Lower leg skin (tissue), 4 donors: ENCODE measurements around the gene OR2B6. TPM values are rescaled to one million over a fixed set of nuclear protein-coding genes. Genes with fewer than 3 reads are reported as not detected.
"Not testable (repeated sequence)": the region's sequence is repeated elsewhere in the genome, so short reads cannot be mapped to it uniquely, and the experiment has no call there.

Experiments
- DNase-seq, 2 donors: peaks; one replicate each; pipeline ENCODE4 v3.0.0-alpha.2; 2019; ENCODE audit warnings: low spot score in 2 of 2
- H3K4me3 ChIP-seq: fragments of 200-600 bp; sonication (generic); 2 replicates; pipeline ENCODE4 v1.5.1; 2017; ENCODE audit warnings: mild to moderate bottlenecking, low read depth; ENCODE audit not compliant: poor library complexity, severe bottlenecking
- POLR2A ChIP-seq, 2 donors: fragments of 450-650 bp; IDR thresholded peaks; one replicate each; pipeline ENCODE4 v1.6.1; 2016 to 2017; ENCODE audit warnings: antibody characterized with exemption in 2 of 2, mild to moderate bottlenecking in 1 of 2, moderate library complexity in 1 of 2
- WGBS, 2 donors: methylation state at CpG; one replicate each; pipeline ENCODE4 v1.1.5; 2018; 5-methylcytosine and 5-hydroxymethylcytosine counted together
- intact Hi-C: fragments of 100-400 bp; cut with DNase I; formaldehyde crosslinking; loops from one replicate; pipeline ENCODE4 v1.15.0; 2023; ENCODE audit warnings: low total_unique reads
- total RNA-seq, 4 donors: library from RNA; depleted of rRNA; stranded (reverse); fragments of >200 nt; gene quantifications; one replicate each; pipeline ENCODE4 v1.1.0, GENCODE V29; 2016
- TF ChIP-seq, protein P1 (sequence below), 3 donors: fragments of 450-650 bp; IDR thresholded peaks; one replicate each; pipeline ENCODE4 v1.5.1; 2016; ENCODE audit warnings: antibody characterized with exemption in 3 of 3, mild to moderate bottlenecking in 3 of 3, moderate library complexity in 2 of 3

Gene OR2B6
- total RNA-seq, 4 donors from 2014 or later, result not detected

DNA sequence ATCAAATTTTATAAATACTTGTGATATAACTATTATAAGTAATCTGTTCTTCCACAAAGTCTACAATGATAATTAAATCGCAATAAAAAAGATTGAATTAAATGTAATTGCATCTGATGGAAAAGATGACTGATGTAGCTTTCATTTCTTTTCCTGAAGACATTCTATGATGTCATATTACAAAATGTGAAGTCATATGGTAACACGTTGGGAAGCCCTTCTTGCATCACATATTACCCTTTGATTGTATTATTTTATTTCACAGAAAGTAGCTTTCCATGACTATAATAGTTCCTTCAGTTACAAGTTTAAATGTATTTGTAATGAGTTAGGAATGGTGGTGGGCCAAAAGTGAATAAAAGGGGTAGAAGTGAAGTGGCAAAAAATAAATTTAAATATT, 25.8 kb upstream of the OR2B6 start:
- H3K4me3 ChIP-seq, result no peak overlapping the region
- intact Hi-C loops, result no loop called here
- DNase-seq, result no peak
- TF ChIP-seq, protein P1, sequence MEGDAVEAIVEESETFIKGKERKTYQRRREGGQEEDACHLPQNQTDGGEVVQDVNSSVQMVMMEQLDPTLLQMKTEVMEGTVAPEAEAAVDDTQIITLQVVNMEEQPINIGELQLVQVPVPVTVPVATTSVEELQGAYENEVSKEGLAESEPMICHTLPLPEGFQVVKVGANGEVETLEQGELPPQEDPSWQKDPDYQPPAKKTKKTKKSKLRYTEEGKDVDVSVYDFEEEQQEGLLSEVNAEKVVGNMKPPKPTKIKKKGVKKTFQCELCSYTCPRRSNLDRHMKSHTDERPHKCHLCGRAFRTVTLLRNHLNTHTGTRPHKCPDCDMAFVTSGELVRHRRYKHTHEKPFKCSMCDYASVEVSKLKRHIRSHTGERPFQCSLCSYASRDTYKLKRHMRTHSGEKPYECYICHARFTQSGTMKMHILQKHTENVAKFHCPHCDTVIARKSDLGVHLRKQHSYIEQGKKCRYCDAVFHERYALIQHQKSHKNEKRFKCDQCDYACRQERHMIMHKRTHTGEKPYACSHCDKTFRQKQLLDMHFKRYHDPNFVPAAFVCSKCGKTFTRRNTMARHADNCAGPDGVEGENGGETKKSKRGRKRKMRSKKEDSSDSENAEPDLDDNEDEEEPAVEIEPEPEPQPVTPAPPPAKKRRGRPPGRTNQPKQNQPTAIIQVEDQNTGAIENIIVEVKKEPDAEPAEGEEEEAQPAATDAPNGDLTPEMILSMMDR (IDR thresholded peaks at IDR 0.05), result no peak
- TF ChIP-seq POLR2A (IDR thresholded peaks at IDR 0.05), result no peak
- 78 to 81% methylated on average over 2 of the region's 2 CpGs for WGBS, 2 donors

DNA sequence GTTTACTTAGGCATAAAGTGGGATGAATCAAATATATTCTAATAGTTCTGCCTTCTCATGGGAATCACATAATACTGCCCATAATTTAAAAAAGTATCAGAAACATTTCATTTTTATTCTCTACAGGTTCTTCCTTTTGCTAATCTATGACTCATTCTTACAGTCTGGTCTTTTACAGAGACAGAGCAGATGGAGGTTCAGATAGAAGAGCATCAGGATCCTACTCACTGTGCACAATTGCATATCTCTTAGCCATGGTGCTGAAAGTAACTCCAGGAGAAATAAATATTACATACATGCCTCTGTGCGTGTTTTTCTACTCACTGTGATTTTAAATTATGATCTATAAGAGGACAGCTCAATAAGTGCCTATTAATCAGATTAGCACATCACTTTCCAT, 16.3 kb upstream of the OR2B6 start:
- no peak overlapping the region for H3K4me3 ChIP-seq
- 55 to 57% methylated on average over 1 of the region's 1 CpG for WGBS, 2 donors
- DNase-seq, result no peak
- TF ChIP-seq POLR2A (IDR thresholded peaks at IDR 0.05), result no peak
- intact Hi-C loops, result no loop called here

DNA sequence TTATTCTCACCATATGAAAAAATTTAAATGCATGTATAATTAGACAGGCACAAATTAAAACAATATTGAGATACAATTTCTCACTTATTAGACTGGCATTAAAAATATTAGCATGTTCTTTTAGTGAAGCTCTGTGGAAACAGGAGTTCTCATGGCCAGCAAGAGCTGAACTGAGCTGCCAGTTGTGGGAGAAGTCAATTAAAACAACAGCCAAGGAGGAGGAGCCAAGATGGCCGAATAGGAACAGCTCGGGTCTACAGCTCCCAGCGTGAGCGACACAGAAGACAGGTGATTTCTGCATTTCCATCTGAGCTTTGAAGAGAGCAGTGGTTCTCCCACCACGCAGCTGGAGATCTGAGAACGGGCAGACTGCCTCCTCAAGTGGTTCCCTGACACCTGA, 14.0 kb upstream of the OR2B6 start:
- H3K4me3 ChIP-seq, intact Hi-C loops, DNase-seq: not testable (repeated sequence)
- 26 to 61% methylated on average over 6 of the region's 6 CpGs for WGBS, 2 donors

DNA sequence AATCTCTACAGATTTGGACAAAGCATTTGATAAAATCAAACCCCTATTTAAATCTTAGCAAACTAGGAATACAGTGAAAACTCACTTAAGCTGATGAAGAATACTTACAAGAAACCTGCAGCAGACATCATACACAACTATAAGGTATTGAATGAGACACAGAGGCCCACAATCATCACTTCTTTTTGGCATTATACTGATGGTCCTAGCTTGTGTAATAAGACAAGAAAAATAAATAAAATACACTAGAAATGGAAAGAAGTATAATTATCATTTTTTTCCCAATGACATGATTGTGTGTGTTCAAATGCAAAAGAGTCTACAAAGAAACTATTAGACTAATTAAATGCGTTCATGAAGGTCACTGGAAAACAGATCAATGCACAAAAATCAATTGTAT, 8.8 kb upstream of the OR2B6 start:
- no peak for TF ChIP-seq POLR2A (IDR thresholded peaks at IDR 0.05)
- TF ChIP-seq, protein P1 (IDR thresholded peaks at IDR 0.05), result no peak
- DNase-seq, result no peak
- intact Hi-C loops, result no loop called here
- no peak overlapping the region for H3K4me3 ChIP-seq
- 76 to 81% methylated on average over 1 of the region's 1 CpG for WGBS, 2 donors

DNA sequence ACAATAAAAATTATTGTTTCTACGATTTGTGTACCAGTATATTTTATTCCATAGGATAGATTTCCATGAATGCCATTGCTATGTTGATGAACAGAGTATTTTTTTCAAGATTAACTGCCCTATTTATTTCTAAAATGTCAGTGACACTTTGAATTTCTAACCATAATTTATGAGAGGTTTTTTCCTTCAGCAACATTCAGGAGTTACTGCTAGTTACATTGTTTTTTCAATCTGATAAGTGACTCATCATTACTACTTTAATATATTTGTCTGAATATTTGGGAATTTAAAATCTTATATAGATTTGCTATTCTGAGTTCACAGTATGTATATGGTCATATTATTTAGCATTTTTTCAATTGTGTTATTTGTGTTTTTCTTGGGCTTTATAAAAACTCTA, 6.0 kb upstream of the OR2B6 start:
- H3K4me3 ChIP-seq, result no peak overlapping the region
- no peak for TF ChIP-seq POLR2A (IDR thresholded peaks at IDR 0.05)
- TF ChIP-seq, protein P1 (IDR thresholded peaks at IDR 0.05), result no peak
- whole genome bisulfite sequencing, 2 donors, result 41 to 55% methylated on average over 1 of the region's 1 CpG
- intact Hi-C loops, result no loop called here
- no peak for DNase-seq

DNA sequence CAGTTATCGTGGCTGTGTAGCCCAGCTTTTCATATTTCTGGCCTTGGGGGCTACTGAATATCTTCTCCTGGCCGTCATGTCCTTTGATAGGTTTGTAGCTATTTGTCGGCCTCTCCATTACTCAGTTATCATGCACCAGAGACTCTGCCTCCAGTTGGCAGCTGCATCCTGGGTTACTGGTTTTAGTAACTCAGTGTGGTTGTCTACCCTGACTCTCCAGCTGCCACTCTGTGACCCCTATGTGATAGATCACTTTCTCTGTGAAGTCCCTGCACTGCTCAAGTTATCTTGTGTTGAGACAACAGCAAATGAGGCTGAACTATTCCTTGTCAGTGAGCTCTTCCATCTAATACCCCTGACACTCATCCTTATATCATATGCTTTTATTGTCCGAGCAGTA, 475 bp downstream of the OR2B6 start:
- intact Hi-C loops, result no loop called here
- 72 to 77% methylated on average over 4 of the region's 4 CpGs for WGBS, 2 donors
- TF ChIP-seq POLR2A (IDR thresholded peaks at IDR 0.05), result no peak
- TF ChIP-seq, protein P1 (IDR thresholded peaks at IDR 0.05), result no peak
- no peak overlapping the region for H3K4me3 ChIP-seq
- DNase-seq, result no peak

DNA sequence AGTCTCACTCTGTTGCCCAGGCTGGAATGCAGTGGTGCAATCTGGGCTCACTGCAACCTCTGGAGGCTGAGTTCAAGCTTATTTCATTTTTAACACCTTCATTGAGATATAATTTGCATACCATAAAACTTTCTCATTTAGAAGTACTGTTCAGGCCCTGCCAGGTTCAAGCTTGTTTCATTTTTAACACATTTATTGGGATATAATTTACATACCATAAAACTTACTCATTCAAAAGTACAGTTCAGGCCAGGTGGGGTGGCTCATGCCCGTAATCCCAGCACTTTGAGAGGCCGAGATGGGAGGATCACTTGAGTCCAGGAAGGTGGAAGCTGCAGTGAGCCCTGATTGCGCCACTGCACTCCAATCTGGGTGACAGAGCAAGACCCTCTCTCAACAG, 5.5 kb downstream of the OR2B6 start:
- no peak for DNase-seq

More for the DNA sequence above, 5.5 kb downstream of the OR2B6 start:
- TF ChIP-seq POLR2A (IDR thresholded peaks at IDR 0.05), result no peak
- TF ChIP-seq, protein P1 (IDR thresholded peaks at IDR 0.05), result no peak
- WGBS, 2 donors, result 56 to 69% methylated on average over 3 of the region's 3 CpGs
- no peak overlapping the region for H3K4me3 ChIP-seq
- intact Hi-C loops, result no loop called here
